GM21576 (cell line): ENCODE results near the gene MYO7B.

Source experiments
- ATAC-seq: cut with Tn5 transposase; IDR thresholded peaks from one replicate; pipeline ENCODE4 v1.9.1; 2021; ENCODE audit warnings: mild to moderate bottlenecking, moderate library complexity; ENCODE audit not compliant: unreplicated experiment

Gene MYO7B

DNA sequence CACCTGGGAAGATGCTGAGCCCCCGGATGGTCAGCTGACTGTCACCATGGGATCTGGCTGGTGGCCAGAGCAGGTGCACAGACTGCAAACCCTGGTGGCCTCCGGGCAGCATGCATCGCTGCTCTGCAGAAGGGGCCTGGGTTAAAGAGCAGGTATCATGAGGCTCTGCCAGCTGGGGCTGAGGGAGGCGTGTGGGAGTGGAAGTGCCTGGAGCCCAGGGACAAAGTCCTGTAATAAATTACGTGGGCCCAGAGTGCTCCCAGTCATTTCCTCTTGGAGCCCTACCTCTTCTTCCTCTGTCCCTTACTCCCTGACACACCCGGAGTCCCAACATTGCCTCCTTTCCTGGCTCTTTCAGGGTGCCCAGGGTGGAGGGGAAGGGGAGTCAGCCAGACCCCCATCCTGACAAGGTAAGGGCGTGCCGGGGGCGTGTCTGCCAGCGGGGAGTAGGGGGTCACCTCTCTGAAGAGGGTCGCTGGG, at the start of gene MYO7B:
MYO7B (plus strand) TSS at position 262 of the 480 bp plus-strand sequence. CDS start 24,040 bp downstream, outside the sequence.
- ATAC-seq: no peak

DNA sequence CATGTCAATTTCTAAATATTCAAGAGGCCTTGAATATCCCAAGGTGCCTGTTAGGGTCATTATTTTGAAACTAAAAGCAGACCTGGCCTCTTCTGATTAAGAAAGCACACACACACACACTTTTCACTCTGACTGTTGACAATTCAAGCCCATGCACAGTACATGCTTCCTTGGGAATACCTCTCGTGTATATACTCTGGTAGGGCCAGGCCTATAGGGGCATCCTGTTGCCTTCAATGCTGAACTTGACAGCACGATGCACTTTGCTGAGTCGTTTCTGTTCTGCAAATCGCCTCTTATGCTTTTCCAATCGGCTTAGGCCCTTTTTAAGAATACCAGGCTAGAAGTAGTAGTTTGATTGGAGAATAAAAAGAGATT, 49.8 kb upstream of the MYO7B start:
- no peak for ATAC-seq

DNA sequence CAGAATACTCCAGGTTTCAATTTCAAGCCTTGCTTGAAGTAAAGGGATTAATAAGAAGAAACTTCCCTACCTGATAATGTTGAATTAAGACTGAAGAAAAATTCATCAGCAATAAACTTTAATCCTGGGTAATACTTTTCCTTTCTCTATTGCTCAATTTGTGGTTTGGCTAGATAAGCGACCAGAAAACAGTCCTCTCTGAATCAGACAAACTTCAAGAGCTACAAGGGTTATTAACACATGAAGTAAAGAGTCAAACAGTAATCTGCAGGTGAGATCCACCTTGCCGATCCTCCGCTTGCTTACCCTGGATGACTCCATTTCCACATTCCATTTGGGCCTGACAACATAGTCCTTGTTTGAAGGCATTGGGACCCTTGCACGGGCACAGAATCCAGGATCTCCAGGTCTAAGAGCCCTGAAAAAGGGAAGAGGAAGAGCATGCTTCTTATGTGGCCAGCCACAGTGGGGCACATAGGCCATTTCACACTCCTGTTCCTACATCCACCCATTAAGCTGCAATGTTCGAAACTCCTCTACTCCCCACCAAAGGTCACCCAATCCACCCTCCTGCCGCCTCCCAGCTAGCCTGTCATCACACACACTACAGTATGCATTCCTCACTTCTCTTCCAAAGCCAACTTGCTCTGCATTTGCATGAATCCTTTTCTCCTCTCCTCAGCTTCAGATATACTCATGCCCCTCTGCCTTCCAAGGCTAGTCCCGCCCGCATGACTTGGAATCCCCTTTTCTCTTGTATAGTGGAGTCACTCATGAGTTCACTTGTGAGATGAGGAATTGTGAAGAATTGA, 49.0 kb upstream of the MYO7B start:
- no peak for ATAC-seq

DNA sequence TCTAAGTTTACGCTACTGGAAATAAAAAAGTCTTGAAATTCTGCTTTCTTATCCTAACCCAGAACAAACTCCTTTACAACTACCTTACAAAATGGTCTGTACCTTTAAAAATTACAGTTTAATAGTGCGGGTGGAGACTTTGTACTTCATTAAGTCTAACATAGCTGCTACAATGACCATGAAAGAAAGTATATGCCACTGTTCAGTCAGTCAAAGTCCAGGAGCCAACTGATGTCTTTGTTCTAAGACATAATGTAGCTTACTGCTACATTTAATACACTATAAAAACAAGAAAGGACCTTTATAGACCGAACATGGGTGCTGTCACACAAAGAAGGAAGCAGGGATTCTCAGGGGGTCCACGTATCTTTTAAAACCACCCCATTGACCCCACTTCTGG, 45.2 kb upstream of the MYO7B start:
- no peak for ATAC-seq

DNA sequence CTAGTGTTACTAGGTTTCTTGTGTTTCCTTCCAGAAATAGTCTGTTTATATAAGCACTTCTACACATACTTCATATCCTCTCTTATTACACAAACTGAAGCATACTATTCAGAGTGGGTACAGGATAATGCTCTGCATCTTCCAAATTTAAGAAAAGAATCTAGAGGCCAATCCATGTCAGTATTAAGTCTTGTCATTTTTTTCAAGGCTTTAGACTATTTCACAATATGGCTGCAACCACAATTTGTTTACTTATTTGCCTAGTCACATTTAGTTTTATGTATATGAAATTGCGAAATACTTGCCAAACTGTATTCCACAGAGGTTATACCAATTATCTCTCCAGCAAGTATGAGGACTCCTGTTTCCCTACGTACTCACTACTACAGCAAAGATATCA, 37.1 kb upstream of the MYO7B start:
- no peak for ATAC-seq

DNA sequence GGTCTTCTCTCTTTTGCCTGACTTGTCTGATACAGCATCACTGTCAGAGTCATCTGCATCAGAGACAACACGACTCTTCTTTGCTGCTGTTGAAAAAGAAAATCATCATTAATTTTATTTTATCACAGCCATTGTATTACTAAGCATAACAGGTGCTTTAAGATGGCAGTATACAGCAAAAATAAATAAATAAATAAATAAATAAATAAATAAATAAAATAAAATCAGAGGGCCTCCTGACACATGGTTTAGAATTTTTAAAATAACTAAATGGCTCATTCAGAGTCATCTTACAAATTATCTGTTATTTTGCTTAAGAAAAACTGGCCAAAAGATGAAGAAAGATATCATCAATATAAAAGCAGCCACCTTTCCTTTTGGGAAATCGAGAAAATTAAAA, 32.0 kb upstream of the MYO7B start:
- ATAC-seq: no peak

DNA sequence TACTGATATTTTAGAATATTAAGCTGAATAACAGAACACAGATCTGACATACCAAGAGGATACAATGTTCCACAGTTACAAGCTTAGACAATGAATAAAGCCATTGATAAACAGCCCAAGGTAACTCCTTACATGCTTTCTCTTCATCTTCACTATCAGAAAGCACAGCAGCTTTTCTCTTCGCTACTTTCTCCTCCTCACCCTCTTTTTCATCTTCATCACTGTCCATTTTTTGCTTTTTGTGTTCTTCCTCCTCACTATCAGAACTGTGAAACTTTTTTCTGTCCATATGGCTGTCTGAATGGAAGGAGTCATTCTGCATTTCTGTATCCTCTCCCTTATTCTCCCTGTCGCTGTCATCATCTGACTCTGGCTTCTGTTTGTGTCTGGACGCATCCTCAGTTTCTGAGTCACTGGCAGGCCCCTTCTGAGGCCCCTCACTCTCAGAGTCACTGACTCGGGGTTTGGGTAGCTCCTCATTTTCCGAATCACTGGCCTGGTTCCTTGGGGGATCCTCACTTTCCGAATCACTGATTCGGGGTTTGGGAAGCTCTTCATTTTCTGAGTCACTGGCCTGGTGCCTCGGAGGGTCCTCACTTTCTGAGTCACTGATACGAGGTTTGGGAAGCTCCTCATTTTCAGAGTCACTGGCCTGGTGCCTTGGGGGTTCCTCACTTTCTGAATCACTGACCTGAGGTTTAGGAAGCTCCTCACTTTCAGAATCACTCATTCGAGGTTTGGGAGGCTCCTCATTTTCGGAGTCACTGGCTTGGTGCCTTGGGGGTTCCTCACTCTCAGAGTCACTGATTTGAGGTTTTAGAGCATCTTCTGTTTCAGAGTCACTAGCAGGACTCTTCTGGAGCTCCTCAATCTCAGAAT, 30.7 kb upstream of the MYO7B start:
- no peak for ATAC-seq

DNA sequence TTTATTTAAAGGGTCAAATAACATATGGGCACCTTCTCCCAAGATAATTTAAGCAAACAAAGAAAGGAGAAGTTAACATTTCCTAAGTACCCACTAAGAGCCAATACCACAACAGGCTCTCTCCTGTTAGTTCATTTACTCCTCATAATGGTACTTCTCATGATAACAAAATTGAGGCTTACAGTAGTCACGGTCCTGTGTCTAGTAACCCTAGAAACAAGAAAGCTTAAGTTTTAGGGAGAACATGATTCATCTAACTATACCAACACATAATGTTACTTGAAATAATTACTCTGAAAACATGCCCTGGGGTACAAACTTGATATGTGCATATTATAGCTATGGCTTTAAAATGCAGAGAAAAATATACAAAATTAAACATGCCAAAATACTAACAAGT, 29.0 kb upstream of the MYO7B start:
- no peak for ATAC-seq

DNA sequence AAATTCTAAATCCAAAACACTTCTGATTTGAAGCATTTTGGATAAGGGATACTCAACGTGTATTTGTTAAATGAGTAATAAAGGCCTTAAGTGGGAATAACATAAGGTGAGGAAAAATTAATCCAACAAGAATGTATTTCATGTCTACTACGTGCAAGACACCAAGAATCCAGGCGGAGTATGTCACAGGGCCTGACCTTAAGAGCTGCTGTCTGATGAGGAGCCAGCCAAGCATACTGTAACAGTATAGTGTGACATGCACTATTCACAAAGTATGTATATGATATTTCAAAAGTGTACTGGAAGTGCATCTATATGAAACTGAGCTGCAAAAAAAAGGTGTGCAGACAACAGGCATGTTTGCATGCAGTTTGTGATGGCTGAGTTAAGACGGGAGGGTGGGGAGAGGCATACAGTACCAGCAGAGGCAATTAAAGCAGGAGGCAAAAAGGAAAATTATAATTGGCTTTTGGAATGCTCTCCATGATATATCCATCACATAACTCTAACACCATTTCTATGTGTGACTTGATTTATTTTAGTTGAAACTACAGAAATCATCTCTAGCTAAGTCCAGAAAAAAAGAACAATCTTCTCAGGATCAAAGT, 27.4 kb upstream of the MYO7B start:
- ATAC-seq: no peak

DNA sequence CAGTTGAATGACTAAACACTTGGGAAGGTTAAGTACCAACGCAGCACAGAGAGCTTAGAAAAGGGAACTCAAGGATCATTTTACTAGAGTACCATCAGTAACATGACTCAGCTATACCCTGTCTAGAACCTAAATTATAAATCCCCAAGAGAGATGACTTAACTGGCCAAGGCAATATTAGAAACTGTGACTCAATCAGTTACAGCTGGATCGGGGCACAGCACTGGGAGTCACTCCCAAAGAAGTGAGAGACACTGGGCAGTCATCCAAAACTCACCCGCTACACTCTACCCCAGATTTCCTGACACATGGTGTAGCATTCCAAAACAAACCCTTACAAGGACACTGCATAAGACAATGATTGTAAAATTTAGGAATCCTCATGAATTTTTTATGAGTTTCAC, 26.9 kb upstream of the MYO7B start:
- ATAC-seq: no peak

DNA sequence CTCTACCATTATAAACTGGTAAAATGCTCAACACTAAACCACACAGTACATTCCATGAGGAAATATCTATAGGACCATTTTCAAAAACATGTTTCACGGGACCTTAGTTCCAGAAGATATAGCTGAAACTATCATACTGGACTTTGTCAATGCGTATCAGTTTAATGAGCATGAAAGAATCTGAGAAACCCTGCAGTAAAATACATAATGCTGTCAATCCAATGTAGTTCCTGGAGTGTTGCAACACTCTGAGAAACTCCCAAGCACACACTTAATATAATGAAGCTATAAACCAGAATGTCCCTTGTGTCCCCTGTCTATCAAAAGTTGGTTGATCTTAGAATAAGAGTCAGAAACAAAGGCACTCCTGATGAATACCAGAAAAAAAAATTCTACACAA, 25.4 kb upstream of the MYO7B start:
- no peak for ATAC-seq

DNA sequence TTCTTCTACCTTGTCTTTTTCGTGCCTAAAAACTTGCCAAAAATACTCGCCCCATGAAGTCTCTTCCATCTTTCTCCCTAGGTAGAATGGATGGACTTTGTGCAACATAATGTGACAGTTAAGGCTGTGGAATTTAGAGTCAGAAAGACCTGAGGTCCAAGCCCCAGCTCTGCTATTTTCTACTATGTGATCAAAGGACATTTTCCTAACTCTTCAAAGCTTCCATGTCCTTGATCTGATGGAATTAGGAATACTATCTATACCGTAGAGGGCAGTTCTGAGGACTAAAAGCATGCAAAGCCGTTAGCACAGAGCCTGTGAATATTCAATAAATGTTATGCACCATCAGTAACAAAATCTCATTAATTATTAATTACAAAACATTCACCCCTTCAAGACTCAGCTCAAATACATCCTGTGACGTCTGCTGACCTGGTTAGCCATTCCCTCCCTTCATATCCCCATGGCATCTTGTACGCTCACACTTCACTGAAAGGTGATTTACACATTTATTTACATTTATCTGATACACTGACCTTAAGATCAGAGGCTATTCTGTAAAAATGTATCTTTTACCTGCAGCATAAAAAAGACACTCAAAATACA, 24.3 kb upstream of the MYO7B start:
- ATAC-seq: no peak

DNA sequence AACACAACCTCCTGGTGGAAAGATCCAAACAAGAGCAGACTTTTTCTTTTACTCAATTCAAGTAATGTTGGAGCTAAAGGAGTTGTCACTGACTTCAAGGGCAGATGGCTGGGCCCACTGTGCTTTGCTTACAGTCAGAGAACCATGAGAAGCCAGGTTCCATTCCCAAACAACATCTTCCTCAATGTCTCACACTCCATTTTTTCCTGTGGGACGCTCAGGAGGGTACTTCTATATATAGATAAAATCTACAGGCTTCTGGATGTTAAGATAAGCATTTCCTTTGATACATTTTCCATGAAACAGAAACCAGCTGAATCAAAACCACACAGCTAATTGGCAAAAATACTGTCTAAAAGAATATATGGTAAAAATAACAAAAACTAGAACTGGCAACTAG, 23.6 kb upstream of the MYO7B start:
- ATAC-seq: no peak

DNA sequence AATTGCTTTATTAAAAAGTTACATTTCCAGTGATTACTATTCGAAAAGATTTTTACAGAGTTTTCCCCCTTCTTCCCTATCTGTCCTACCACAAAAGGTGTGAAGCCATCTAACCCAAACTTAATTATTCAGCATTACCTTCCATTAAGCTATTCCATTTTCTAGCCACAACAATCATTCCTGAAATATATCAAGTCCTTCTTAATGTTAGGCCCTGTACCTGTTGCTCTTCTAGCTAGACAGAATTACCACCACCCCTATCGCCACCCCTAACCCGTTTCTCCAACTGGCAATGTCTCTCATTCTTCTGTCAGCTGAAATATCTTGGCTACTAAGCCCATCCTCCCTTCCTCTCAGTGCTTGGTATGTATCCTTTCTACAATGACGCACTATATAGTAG, 23.1 kb upstream of the MYO7B start:
- ATAC-seq: no peak

DNA sequence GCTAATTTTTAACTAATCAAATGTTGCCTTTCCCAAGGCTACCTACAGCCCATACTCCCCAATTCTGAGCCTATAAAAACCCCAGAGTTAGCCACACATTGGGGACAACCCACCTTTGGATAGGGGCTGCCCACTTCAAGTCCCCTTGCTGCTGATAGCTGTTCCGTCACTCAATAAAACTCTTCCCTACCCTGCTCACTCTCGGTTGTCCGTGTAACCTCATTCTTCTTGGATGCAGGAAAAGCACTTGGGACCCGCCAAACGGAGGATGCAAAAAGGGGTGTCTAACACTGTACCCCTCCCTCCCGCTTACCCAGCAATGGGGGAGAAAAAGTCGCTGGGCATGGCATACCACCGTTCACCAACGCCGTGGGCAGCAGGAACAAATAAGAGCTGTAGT, 21.4 kb upstream of the MYO7B start:
- no peak for ATAC-seq

DNA sequence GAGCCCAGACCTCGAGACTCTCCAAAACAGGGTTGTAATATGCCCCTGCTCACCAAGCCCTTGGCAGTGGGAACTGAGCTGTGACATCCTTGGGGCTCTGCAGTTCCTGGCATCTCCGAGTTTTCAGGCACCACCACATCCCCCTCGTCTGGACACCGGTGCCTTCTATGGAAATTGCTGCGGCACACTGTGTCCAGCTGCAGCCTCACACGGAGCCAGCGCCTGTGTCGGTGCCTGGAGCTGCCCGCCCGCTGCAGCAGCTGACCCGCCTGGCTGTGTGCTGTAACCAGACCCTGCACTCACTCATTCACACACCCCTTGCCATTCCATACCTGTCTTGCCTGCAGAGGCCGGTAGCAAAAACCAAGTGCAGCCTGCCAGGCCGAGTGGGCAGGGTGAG, 21.0 kb upstream of the MYO7B start:
- ATAC-seq: no peak

DNA sequence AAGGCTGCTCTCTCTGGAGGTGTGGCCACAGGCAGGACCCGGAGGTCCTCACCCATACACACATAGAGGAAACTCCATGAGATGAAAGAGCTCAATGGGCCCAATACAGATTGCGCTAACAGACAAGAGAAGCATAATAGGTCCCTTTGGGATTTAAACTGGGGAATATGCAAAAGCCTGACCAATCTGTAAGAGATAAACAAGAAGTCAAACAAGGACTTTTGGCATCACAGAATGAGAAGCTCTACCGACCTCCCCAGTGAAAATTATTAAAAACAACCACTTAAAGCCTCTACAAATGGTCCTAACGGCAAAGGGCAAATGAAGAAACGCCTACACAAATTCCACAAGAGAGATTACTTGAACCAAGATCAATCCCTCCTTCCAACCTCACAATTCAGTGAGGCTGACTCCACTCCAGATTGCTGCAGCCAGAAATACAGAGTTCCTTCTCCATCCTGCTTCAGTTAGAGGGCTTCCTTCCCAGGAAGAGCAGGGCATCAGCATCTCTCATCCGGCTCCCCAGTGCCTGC, 20.0 kb upstream of the MYO7B start:
- no peak for ATAC-seq

DNA sequence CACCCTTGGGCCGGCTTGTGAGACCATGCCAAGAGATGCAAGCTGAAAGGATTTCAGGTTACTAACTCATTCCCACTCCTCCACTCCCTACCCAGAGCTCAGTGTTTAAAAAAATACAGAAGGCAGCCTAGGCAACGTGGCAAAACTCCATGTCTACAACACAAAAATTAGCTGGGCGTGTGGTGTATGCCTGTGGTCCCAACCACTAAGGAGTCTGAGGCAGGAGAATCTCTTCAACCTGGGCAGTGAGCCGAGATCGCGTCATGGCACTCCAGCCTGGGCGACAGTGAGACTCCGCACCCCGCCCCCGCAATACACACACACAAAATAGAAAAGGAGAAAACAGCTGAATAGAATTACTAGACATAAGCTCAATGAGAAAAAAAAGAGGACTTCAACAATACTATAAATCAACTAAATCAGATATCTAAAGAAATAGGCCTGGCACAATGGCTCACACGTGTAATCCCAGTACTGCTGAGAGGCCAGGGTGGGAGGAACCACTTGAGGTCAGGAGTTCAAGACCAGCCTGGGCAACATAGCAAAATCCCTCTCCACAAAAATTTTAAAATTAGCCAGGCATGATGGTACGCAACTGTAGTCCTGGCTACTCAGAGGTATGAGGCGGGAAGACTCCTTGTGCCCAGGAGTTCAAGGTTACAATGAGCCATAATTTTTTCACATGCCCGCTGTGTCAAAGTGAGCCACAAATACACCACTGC, 19.3 kb upstream of the MYO7B start:
- no peak for ATAC-seq

DNA sequence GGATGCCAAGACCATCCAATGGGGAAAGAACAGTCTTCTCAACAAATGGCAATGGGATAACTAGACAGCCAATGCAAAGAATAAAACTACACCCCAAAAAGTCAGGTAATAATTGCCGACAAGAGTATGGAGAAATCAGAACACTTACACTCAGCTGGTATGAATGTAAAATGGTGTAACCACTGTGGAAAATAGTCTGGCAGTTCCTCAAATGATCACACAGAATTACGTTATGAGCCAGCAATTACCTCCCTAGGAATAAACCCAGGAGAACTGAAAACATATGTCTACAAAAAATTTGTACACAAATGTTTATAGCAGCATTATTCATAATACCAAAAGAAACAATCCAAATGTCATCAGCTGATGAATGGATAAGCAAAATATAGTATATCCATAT, 18.0 kb upstream of the MYO7B start:
- ATAC-seq: no peak

DNA sequence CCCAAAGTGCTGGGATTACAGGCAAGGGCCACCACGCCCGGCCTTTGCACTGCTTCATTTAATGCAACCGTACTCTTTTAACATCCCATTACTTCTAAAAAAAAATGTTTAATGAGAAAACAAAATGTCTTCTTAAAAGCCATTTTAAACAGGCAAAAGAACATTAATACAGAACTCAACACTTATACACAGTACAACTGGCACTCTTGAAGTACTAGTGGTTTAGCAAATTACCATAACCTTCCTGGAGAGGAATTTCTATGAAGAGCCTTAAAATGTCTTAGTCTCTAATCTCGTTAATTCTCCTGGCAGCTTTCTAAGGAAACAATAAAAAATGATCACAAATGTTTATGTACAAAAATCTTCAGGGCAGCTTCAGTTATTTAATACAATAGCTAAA, 15.1 kb upstream of the MYO7B start:
- no peak for ATAC-seq
